Hematopoietic multipotent progenitor cell treated with erythropoietin and hydrocortisone succinate and interleukin-3 and kit ligand, for 15 days (in vitro differentiated cells): ENCODE measurements around the gene SDC4.
"Not testable (repeated sequence)": the region's sequence is repeated elsewhere in the genome, so short reads cannot be mapped to it uniquely, and the experiment has no call there.

Experiments
- DNase-seq: peaks from one replicate; pipeline ENCODE4 v3.0.0-alpha.2; 2015; ENCODE audit warnings: low spot score

SDC4 gene

GRCh38 chr20:45363611-45364492 lies 15.6 kb upstream of the SDC4 start:
- no peak for DNase-seq

GRCh38 chr20:45362804-45363610 lies 14.8 kb upstream of the SDC4 start, which contains the start of gene SYS1:
Gene SYS1 (plus strand): TSS chr20:45363156. CDS start chr20:45363532, 376 bp downstream.
- peak; percentile 99 for DNase-seq

- DNase-seq, result no peak
These were observed 13.6 kb upstream of the SDC4 start for GRCh38 chr20:45361793-45362192.

GRCh38 chr20:45359406-45360148 lies 11.4 kb upstream of the SDC4 start:
- DNase-seq, result no peak

- DNase-seq, result no peak
These were observed 10.8 kb upstream of the SDC4 start for GRCh38 chr20:45359069-45359405.

GRCh38 chr20:45358282-45359068 lies 10.3 kb upstream of the SDC4 start:
- no peak for DNase-seq

- DNase-seq, result no peak
These were observed 7.2 kb upstream of the SDC4 start for GRCh38 chr20:45355209-45356084.

- no peak for DNase-seq
These were observed 6.4 kb upstream of the SDC4 start for GRCh38 chr20:45354423-45355208.

- no peak for DNase-seq
These were observed 5.5 kb upstream of the SDC4 start for GRCh38 chr20:45353746-45354145.

- DNase-seq, result no peak
These were observed 4.5 kb upstream of the SDC4 start for GRCh38 chr20:45352729-45353128.

GRCh38 chr20:45350795-45351194 lies 2.6 kb upstream of the SDC4 start:
- not testable (repeated sequence) for DNase-seq

GRCh38 chr20:45350217-45350616 lies 2.0 kb upstream of the SDC4 start:
- DNase-seq, result no peak

- DNase-seq, result no peak
These were observed 808 bp downstream of the SDC4 start for GRCh38 chr20:45347297-45347935.

- no peak for DNase-seq
These were observed 1.4 kb downstream of the SDC4 start for GRCh38 chr20:45346851-45347250.

GRCh38 chr20:45346291-45346718 lies 1.9 kb downstream of the SDC4 start:
- DNase-seq, result no peak

GRCh38 chr20:45345104-45345936 lies 2.9 kb downstream of the SDC4 start:
- DNase-seq, result no peak

GRCh38 chr20:45344168-45344860 lies 3.9 kb downstream of the SDC4 start:
- DNase-seq, result no peak
